ENCODE results near the gene COL16A1.

DNA sequence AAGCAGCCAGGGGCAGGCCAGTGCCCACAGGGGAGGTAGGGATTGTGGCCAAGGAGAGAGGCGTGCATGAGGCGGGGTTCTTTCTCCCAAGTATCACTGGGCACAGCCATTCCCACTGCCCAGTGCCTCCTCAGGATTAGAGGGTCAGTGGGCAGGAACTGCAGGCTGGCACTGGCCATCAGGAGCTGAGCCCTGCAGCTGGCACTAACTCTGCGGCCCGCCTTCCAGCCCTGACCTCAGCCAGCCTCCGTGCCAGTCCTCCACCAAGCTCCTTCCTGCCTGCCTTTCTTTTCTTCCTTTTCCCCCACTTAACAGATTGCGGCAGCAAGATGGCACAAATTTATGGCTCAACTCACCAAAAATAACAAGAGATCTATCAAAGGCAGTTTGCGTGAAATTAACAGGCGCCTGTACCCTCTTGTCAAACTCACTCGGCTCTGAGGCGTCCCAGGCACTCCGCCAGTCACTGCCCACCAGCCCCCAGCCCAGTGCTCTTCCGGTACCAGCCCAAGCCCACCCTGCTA is 49.2 kb upstream of the COL16A1 start:
- TF ChIP-seq, protein P1, sequence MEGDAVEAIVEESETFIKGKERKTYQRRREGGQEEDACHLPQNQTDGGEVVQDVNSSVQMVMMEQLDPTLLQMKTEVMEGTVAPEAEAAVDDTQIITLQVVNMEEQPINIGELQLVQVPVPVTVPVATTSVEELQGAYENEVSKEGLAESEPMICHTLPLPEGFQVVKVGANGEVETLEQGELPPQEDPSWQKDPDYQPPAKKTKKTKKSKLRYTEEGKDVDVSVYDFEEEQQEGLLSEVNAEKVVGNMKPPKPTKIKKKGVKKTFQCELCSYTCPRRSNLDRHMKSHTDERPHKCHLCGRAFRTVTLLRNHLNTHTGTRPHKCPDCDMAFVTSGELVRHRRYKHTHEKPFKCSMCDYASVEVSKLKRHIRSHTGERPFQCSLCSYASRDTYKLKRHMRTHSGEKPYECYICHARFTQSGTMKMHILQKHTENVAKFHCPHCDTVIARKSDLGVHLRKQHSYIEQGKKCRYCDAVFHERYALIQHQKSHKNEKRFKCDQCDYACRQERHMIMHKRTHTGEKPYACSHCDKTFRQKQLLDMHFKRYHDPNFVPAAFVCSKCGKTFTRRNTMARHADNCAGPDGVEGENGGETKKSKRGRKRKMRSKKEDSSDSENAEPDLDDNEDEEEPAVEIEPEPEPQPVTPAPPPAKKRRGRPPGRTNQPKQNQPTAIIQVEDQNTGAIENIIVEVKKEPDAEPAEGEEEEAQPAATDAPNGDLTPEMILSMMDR (IDR thresholded peaks at IDR 0.05) = no peak
- no peak for TF ChIP-seq POLR2A (IDR thresholded peaks at IDR 0.05)

Data from lower leg skin (tissue), 3 donors.